CD14-positive monocyte (primary cell): ENCODE measurements around the gene CPS1. TPM values are rescaled to one million over a fixed set of nuclear protein-coding genes. Genes with fewer than 3 reads are reported as not detected.

ENCODE experiments used
- DNase-seq, 3 donors: peaks; one replicate each; pipeline ENCODE4 v3.0.0-alpha.2; 2011 to 2022
- H2AFZ ChIP-seq: 2 replicates; pipeline ENCODE4 v1.6.0; 2012; ENCODE audit warnings: mild to moderate bottlenecking, low read depth, low read length, inconsistent platforms; ENCODE audit not compliant: insufficient read depth, poor library complexity, severe bottlenecking
- H3K27ac ChIP-seq, 2 donors: 1 replicate in 1 of 2; 2 replicates in 1 of 2; pipeline ENCODE4 v1.5.1; 2012 to 2013; ENCODE audit warnings: low read length in 2 of 2, control low read depth in 1 of 2, inconsistent platforms in 1 of 2, low read depth in 1 of 2, mild to moderate bottlenecking in 1 of 2
- H3K27me3 ChIP-seq, 2 donors: one replicate each; pipeline versions ENCODE4 v1.6.0 to v1.6.1; 2011 to 2013; ENCODE audit warnings: low read length in 2 of 2; ENCODE audit not compliant: control insufficient read depth in 2 of 2, insufficient read depth in 2 of 2
- H3K36me3 ChIP-seq, 2 donors: replicated peaks in 1 of 2; 1 replicate in 1 of 2; 2 replicates in 1 of 2; pipeline versions ENCODE4 v1.5.1 to v1.6.1; 2012 to 2013; ENCODE audit warnings: low read length in 2 of 2, control low read depth in 1 of 2, inconsistent platforms in 1 of 2, mild to moderate bottlenecking in 1 of 2; ENCODE audit not compliant: insufficient read depth in 2 of 2, control insufficient read depth in 1 of 2
- H3K4me1 ChIP-seq, 2 donors: 1 replicate in 1 of 2; 2 replicates in 1 of 2; pipeline versions ENCODE4 v1.5.1 to v1.6.1; 2012 to 2013; ENCODE audit warnings: low read length in 2 of 2, control low read depth in 1 of 2, inconsistent platforms in 1 of 2, mild to moderate bottlenecking in 1 of 2, moderate library complexity in 1 of 2; ENCODE audit not compliant: insufficient read depth in 2 of 2, control insufficient read depth in 1 of 2
- H3K4me2 ChIP-seq: replicated peaks from 2 replicates; pipeline ENCODE3; 2012; ENCODE audit warnings: low read length, moderate library complexity, mild to moderate bottlenecking; ENCODE audit not compliant: poor library complexity, severe bottlenecking; ENCODE audit errors: extremely low read depth
- H3K4me3 ChIP-seq, 3 experiments: fragments of 200-600 bp in 1 of 3; sonication (generic) in 1 of 3; replicated peaks in 1 of 3; 1 replicate in 2 of 3; 2 replicates in 1 of 3; pipeline ENCODE4 v1.5.1; 2011 to 2013; ENCODE audit warnings: low read length in 3 of 3, mild to moderate bottlenecking in 3 of 3, control low read depth in 2 of 3, low read depth in 2 of 3, inconsistent platforms in 1 of 3, moderate library complexity in 1 of 3
- H3K79me2 ChIP-seq: 2 replicates; pipeline ENCODE4 v1.6.0; 2012; ENCODE audit warnings: mild to moderate bottlenecking, control low read depth, inconsistent platforms, low read length, moderate library complexity; ENCODE audit not compliant: insufficient read depth
- H3K9ac ChIP-seq: 2 replicates; pipeline ENCODE4 v1.6.0; 2017; ENCODE audit warnings: low read length, mild to moderate bottlenecking; ENCODE audit not compliant: insufficient read depth, poor library complexity, severe bottlenecking
- H3K9me3 ChIP-seq, 2 donors: replicated peaks in 1 of 2; 1 replicate in 1 of 2; 2 replicates in 1 of 2; pipeline versions ENCODE4 v1.5.1 to v1.6.1; 2012 to 2013; ENCODE audit warnings: low read length in 2 of 2, control low read depth in 1 of 2; ENCODE audit not compliant: control insufficient read depth in 1 of 2, insufficient read depth in 1 of 2
- H4K20me1 ChIP-seq: 2 replicates; pipeline ENCODE4 v1.6.0; 2012; ENCODE audit warnings: mild to moderate bottlenecking, low read length, control low read depth, moderate library complexity; ENCODE audit not compliant: insufficient read depth
- H3K27ac Mint-ChIP-seq, 7 donors: one replicate each; pipeline ENCODE4 v1.8.0; 2020; ENCODE audit warnings: mild to moderate bottlenecking in 7 of 7, mixed read lengths in 7 of 7, moderate library complexity in 6 of 7, inconsistent platforms in 2 of 7
- H3K27me3 Mint-ChIP-seq, 3 donors: one replicate each; pipeline ENCODE4 v1.8.0; 2021 to 2022; ENCODE audit warnings: low read depth in 3 of 3, mild to moderate bottlenecking in 3 of 3, mixed read lengths in 3 of 3, moderate library complexity in 3 of 3, inconsistent platforms in 1 of 3
- H3K36me3 Mint-ChIP-seq, 2 donors: one replicate each; pipeline ENCODE4 v1.8.0; 2020; ENCODE audit warnings: mixed read lengths in 2 of 2, inconsistent platforms in 1 of 2, mild to moderate bottlenecking in 1 of 2
- H3K4me1 Mint-ChIP-seq: one replicate; pipeline ENCODE4 v1.8.0; 2020; ENCODE audit warnings: mild to moderate bottlenecking, mixed read lengths
- H3K4me3 Mint-ChIP-seq, 2 donors: one replicate each; pipeline ENCODE4 v1.8.0; 2020; ENCODE audit warnings: mild to moderate bottlenecking in 2 of 2, mixed read lengths in 2 of 2, moderate library complexity in 1 of 2
- H3K9me3 Mint-ChIP-seq, 7 donors: one replicate each; pipeline ENCODE4 v1.8.0; 2020 to 2022; ENCODE audit warnings: mixed read lengths in 7 of 7, mild to moderate bottlenecking in 6 of 7, moderate library complexity in 6 of 7, inconsistent platforms in 2 of 7
- CTCF ChIP-seq: fragments of 200-600 bp; IDR thresholded peaks from one replicate; pipeline ENCODE4 v1.8.0; 2022; ENCODE audit warnings: antibody characterized with exemption, mild to moderate bottlenecking
- WGBS: methylation state at CpG from one replicate; pipeline ENCODE4 v1.1.5; 2013; ENCODE audit warnings: missing lambda C conversion rate; ENCODE audit not compliant: insufficient coverage; 5-methylcytosine and 5-hydroxymethylcytosine counted together
- intact Hi-C, 2 donors: fragments of 100-400 bp; cut with micrococcal nuclease; formaldehyde crosslinking; loops; one replicate each; pipeline versions ENCODE4 v1.15.0 to v1.15.1; 2023
- polyA plus RNA-seq, 3 donors: library from polyadenylated mRNA; depleted of rRNA in 1 of 3; unstranded in 2 of 3; stranded (reverse) in 1 of 3; fragments of 300-500 nt in 2 of 3; fragments of >200 nt in 1 of 3; fragmentation: Illumina TruSeq in 2 of 3; gene quantifications; 1 replicate in 2 of 3; 2 replicates in 1 of 3; pipeline ENCODE4 v1.2.3, GENCODE V29; 2012 to 2021

Gene CPS1
- polyA plus RNA-seq, 3 donors: not detected

- no peaks in the 10 kb centered on the region for H4K20me1 ChIP-seq
- H3K27ac Mint-ChIP-seq: no peak overlapping the region
- H3K4me1 Mint-ChIP-seq: no peaks in the 10 kb centered on the region
- no peaks in the 10 kb centered on the region for H3K36me3 ChIP-seq
- DNase-seq: no peak
- H3K9me3 ChIP-seq: no peaks in the 10 kb centered on the region
- WGBS: 71% methylated on average over 3 of the region's 5 CpGs
- H3K4me3 Mint-ChIP-seq: no peak overlapping the region
- H3K4me2 ChIP-seq: no peak overlapping the region
- no peak overlapping the region for H3K4me3 ChIP-seq
- no peaks in the 10 kb centered on the region for H3K36me3 Mint-ChIP-seq
- H3K27me3 ChIP-seq: no peaks in the 10 kb centered on the region
- no peak overlapping the region for H3K27ac ChIP-seq
- H3K9me3 Mint-ChIP-seq: peaks cover 0 to 4% (median 0%) of the 10 kb centered on the region in 7 donors
- H3K79me2 ChIP-seq: no peaks in the 10 kb centered on the region
- no peaks in the 10 kb centered on the region for H3K4me1 ChIP-seq
- H2AFZ ChIP-seq: no peak overlapping the region
- no peak overlapping the region for H3K9ac ChIP-seq
- H3K27me3 Mint-ChIP-seq: peaks cover 0 to 1% (median 0%) of the 10 kb centered on the region in 3 donors
- TF ChIP-seq CTCF: no peak
- intact Hi-C loops: no loop called here
Measured at GRCh38 chr2:210715560-210716082, 159.2 kb downstream of the CPS1 start.

GRCh38 chr2:210718503-210718902, 162.1 kb downstream of the CPS1 start:
- Histone ChIP-seq H3K4me2 (no peak overlapping the region), H3K4me3 (no peak overlapping the region), H3K4me1 (no peaks in the 10 kb centered on the region), H4K20me1 (no peaks in the 10 kb centered on the region), H2AFZ (no peak overlapping the region), H3K27me3 (no peaks in the 10 kb centered on the region), H3K9me3 (no peaks in the 10 kb centered on the region), H3K79me2 (no peaks in the 10 kb centered on the region), H3K36me3 (no peaks in the 10 kb centered on the region), H3K9ac (no peak overlapping the region), H3K27ac (no peak overlapping the region)
- Mint-ChIP-seq H3K36me3 (no peaks in the 10 kb centered on the region), H3K27ac (no peak overlapping the region), H3K27me3 (peaks cover 0 to 1% (median 0%) of the 10 kb centered on the region in 3 donors), H3K4me3 (no peak overlapping the region), H3K9me3 (peaks cover 0 to 5% (median 1%) of the 10 kb centered on the region in 7 donors), H3K4me1 (no peaks in the 10 kb centered on the region)
- intact Hi-C loops: no loop called here
- no peak for TF ChIP-seq CTCF
- WGBS: no CpG with 5 or more reads among the region's 3 CpGs
- DNase-seq: no peak
